ENCODE results near the gene DHODH. TPM values are rescaled to one million over a fixed set of nuclear protein-coding genes. Genes with fewer than 3 reads are reported as not detected.
"Not testable (repeated sequence)": the region's sequence is repeated elsewhere in the genome, so short reads cannot be mapped to it uniquely, and the experiment has no call there.

The DHODH gene
- 10 to 100 TPM; 31.1 to 31.8 TPM for total RNA-seq

DNA sequence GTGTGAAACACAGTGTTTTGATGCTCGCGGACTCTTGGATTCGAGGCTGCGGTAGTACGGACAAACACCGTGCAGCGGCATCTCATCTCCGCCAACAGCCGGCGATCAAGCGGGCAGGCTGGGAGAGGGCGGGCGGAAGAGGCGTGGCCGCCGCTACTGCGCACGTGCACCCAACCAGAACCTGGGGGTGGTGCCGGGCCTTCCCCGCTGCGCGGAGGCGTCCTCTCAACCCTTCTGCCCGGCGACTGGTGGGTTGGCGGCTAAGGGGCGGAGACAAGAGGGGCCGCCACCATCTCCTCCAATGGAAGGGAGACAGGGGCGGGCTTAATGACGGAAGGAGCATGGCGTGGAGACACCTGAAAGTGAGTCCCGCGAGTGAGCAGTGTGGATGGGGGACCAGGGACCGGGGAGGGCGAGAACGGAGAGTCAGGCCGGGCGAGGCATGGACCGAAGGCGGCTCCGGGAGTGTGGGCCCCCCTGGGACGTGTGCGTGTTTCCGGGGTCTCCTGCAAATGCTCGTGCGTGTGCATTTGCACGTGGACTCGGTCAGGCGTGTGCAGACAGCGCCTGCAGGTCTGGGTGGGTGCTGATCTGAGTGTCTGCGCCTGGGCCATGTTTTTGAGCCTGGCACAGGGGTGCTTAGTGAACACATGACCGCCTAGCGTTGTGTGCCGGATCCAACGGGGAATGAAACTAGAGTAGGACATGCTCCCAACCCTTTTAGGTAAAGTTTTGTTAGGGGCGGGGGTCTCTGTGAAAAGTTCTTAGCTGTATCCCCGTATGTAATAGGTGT lies at the start of gene DHODH:
TSS of gene DHODH (plus strand) at position 321 of the 793 bp plus-strand sequence. CDS start at position 342, 21 bp downstream.
- ChIA-PET POLR2A (no interaction called here), CTCF (no interaction called here)

DNA sequence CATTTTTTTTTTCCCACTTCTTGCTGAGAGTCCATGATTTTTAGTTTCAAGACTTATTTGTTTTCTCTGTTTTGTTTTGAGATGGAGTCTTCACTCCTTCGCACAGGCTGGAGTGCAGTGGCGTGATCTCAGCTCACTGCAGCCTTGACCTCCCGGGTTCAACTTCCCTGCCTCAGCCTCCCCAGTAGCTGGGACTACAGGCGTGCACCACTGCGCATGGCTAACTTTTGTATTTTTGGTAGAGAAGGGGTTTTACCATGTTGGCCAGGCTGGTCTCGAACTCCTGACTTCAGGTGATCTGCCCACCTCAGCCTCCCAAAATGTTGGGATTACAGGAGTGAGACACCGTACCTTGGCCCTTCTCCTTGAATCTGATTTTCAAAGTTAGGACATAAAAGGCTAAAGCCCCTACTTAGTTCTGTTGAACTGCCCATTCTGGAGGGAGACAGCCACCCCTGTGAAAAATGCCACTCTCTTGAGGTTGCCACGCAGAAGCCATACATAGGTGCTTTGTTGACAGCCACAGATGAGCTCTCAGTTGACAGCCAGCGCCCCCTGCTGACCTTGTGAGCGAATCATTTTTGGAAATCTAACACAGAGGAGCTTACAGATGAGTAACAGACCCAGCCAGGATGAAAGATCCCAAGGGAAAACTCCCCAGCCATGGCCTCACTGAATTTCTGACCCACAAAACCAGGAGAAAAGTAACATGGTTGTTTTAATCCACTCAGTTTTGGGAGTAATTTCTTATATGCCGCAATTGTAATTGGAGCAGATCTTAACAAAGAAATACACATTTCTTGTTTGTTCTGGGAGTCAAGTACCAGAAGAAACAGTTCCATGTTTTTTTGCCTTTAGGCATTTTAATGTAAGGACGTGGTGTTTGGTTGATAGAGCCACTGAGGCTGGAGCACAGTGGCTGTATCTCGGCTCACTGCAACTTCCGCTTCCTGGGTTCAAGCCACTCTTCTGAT lies 47.2 kb upstream of the DHODH start:
- ChIA-PET POLR2A (no interaction called here), CTCF (interaction anchor here (0.6 to 1.7 kb wide), 19 partner anchors 9 to 350 kb away, joined by 3 to 10 read pairs (median 3); partner anchors contain the start of gene ZNF821)

DNA sequence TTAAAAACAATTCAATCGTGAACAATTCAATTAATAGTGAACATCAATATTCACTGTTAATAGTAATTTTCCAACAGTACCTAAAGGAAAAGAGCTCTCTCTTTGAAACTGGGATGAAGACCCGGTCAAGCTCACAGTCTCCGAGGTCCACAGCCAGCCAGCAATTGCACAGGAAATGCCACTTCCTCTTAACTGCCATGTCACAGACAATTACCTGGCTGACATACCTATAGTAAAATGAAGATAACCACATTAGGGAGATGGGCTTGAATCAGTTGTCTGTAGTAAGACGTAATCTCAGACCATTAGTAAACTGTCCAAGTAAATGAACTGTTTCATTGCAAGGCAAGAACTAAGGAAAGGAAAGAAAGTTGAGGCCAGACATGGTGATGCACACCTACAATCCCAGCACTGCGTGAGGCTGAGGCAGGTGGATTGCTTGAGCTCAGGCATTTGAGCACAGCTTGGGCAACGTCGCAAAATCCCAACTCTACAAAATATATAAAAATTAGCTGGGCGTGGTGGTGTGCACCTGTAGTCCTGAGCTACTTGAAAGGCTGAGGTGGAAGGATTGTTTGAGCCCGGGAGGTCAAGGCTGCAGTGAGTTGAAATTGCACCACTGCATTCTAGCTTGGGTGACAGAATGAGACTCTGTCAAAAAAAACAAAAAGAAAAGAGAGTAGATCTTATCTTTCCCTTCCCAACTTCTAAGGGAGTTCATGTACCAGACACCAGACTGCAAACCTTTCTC lies 45.2 kb upstream of the DHODH start:
- ChIA-PET CTCF (no interaction called here), POLR2A (no interaction called here)

DNA sequence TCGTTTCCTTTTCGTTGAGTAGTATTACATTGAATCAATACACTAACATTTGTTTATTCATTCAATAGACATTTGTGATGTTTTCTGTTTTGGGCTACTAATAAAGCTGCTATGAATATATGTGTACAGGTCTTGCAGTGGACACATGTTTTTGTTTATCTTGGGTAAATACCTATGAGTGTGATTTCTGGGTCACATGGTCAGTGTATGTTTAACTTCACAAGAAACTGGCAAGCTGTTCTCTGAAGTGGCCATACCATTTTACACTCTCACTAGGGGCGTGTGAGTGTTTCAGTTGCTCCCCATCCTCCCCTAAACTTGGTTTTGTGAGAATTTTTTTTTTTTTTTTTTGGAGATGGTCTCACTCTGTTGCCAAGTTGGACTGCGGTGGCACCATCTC lies 43.3 kb upstream of the DHODH start:
- ChIA-PET CTCF (interaction anchor here (0.7 kb wide), 1 partner anchor 79 kb away, joined by 6 read pairs; no protein-coding TSS in a partner anchor), POLR2A (no interaction called here)

DNA sequence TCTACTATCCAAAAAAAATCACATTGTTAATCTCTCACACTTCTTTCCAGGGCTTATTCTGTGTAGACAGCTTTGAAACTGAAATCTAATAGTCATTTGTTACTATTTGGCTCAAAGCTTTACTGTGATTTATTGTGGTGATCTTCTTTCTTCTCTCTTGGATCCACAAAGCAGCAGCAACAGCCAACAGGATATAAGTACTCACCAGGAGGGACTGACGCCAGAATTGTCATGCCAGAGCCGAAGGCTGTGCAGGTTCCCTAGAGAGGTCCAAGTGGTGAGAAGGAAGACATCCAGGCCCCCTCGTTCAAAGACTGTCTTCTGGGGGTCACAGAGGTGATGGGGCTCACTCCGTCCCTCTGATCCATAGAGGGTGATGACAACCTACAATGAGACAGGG lies 41.6 kb upstream of the DHODH start:
- ChIA-PET CTCF (interaction anchor here (0.8 kb wide), 1 partner anchor 59 kb away, joined by 3 read pairs; no protein-coding TSS in a partner anchor), POLR2A (no interaction called here)

DNA sequence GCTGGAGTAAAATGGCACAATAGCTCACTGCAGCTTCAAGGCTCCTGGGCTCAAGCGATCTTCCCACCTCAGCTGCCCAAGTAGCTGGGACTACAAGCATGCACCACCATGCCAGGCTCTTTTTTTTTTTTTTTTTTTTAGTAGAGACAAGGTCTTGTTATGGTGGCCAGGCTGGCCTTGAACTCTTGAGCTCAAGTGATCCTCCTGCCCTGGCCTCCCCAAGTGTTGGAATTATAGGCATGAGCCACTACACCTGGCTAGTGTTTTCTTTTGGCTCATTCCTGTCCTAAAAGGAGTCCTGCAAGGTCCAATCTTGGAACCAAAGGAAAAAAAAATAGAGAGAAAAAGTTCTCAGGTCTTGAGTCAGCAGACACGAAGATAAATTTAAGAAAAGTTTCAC lies 39.2 kb upstream of the DHODH start:
- CTCF ChIA-PET: no interaction called here
- POLR2A ChIA-PET: no interaction called here

DNA sequence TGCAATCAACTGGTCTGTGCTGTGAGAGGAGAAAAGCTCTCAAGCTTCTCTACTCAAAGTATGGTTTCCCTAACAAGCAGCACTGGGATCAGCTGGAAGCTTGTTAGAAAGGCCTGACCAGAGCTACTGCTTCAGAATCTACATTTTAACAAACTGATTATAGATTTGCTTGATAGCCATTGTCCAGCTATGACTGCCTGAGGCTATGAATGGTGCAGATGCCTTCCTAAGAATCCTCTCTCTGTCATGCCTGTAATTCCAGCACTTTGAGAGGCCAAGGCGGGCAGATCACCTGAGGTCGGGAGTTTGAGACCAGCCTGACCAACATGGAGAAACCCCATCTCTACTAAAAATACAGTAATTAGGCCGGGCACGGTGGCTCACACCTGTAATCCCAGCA lies 37.0 kb upstream of the DHODH start:
- ChIA-PET CTCF (interaction anchor here (1.9 kb wide), 1 partner anchor 10 kb away, joined by 5 read pairs; no protein-coding TSS in a partner anchor), POLR2A (no interaction called here)

DNA sequence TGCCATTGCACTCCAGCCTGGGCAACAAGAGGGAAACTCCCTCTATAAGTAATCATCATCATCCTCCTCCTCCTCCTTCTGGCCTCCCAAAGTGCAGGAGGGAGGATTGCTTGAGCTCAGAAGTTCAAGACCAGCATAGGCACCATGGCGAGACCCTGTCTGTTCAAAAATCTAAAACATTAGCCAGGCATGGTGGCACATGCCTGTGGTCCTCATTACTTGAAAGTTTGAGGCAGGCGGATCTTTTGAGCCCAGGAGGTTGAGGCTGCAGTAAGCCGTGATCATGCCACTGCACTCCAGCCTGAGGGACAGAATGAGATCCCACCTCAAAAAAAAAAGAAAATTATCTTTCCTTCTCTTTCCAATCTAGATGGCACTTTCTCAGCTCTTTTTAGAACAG lies 36.2 kb upstream of the DHODH start:
- POLR2A ChIA-PET: interaction anchor here (0.6 kb wide), 1 partner anchor 45 kb away, joined by 8 read pairs; no protein-coding TSS in a partner anchor
- CTCF ChIA-PET: interaction anchor here (2.0 kb wide), 1 partner anchor 11 kb away, joined by 5 read pairs; no protein-coding TSS in a partner anchor

DNA sequence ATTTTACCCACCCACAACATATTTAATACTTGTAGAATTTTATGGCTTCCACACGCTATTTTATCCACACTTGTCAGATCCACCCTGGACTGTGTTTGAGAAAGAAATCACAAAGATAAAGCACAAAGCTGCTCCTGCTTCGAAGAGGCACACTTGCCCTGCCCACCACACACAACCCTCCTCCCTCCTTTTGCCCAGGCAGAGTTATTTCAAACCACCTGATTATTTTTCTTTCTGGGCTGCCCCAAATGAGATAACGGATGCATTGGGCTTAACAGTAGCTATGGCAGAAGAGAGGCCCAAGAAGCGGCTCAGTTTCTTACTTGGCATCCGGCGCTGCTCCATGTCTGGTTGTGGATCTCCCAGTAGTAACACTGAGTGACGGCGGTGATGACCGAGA lies 35.5 kb upstream of the DHODH start:
- POLR2A ChIA-PET: interaction anchor here (0.6 kb wide), 1 partner anchor 45 kb away, joined by 8 read pairs; no protein-coding TSS in a partner anchor
- CTCF ChIA-PET: interaction anchor here (2.0 kb wide), 1 partner anchor 11 kb away, joined by 5 read pairs; no protein-coding TSS in a partner anchor

DNA sequence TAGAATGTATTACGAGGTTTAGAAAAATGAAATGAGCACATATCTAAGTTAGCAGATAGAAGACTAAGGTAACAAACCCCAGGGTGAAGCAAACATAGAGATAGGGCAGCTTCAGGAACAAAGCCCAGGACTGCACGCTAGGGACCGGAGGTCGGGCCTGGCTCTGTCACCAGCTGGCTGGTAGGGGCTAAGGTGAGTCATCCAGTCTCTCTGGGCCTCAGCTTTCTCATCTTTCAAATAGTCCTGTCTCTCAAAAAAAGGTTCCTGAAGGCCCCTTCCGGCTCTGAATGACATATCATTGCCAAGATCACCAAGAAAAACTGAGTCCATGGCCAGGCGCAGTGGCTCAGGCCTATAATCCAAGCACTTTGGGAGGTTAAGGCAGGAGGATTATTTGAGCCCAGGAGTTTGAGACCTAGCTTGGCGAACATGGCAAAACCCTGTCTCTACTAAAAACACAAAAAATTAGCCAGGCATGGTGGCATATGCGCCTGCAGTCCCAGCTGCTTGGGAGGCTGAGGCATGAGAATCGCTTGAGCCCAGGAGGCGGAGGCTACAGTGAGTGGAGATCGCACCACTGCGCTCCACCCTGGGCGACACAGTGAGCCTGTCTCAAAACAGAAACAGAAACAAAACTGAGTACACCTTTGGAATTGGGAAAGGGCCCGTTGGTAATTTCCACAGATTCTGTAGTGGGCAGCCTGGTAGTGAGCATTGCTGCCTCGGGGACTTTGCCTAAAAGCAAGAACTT lies 34.3 kb upstream of the DHODH start:
- ChIA-PET POLR2A (no interaction called here), CTCF (interaction anchor here (2.0 kb wide), 1 partner anchor 13 kb away, joined by 5 read pairs; no protein-coding TSS in a partner anchor)

DNA sequence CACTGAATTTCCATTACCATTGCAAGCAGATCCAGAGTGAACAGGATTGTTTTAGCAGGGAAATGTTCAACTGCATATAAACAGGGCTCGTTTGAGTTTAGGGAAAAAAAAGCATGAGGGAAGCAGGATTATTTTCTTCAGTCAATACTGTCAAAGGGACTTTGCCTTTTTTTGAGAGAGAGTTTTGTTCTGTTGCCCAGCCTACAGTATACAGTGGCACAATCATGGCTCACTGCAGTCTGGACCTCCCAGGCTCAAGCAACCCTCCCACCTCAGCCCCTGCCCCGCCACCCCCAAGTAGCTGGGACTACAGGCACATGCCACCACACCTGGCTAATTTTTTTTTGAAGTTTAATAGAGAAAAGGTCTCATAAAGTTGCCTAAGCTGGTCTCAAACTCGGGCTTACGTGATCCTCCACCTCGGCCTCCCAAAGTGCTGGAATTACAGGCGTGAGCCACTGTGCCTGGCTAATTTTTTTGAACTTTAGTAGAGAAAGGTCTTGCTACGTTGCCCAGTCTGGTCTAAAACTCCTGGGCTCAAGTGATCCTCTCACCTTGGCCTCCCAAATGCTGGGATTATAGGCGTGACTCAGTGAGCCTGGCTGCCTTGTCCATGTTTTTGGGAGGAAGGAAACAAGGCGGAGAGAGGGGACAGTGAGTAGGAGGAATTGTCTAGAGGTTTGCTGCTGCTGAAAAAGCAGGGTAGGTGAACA lies 23.1 kb upstream of the DHODH start:
- ChIA-PET POLR2A (no interaction called here), CTCF (no interaction called here)

DNA sequence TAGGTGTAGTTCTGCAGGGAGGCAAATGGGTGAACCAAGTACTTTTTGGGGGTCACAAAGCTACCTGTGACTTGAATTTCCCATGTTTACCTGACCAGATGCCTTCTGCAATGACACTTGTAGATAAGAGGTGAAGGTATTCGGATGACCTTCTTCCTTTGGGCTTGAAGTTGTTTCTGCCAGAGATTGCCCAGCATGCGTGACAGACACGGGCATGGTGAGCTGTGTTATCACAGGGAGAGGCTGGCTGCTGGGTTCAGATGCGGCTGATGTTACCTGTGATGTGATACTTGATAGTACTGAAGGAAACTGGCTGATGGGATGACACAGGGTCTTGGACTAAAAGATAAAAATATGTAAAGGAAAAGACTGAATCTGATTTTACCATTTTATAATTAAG lies 22.4 kb upstream of the DHODH start:
- CTCF ChIA-PET: no interaction called here
- POLR2A ChIA-PET: no interaction called here

DNA sequence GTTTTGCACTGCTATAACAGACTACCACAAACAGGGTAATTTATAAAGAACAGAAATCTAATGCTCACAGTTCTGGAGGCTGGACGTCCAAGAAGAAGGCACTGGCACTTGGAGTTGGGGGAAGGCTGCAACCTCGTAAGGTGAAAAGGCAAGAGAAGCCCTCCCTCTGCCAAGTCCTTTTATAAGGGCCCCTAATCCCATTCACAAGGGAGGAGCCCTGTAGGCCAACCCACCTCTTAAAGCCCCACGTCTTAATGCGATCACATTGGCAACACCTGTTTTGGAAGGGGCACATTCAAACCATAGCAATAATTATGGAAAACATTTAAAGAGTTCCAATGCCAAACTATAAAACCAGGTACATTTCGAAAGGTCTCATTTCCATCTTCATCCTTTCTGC lies 13.5 kb upstream of the DHODH start:
- CTCF ChIA-PET: no interaction called here
- POLR2A ChIA-PET: no interaction called here

DNA sequence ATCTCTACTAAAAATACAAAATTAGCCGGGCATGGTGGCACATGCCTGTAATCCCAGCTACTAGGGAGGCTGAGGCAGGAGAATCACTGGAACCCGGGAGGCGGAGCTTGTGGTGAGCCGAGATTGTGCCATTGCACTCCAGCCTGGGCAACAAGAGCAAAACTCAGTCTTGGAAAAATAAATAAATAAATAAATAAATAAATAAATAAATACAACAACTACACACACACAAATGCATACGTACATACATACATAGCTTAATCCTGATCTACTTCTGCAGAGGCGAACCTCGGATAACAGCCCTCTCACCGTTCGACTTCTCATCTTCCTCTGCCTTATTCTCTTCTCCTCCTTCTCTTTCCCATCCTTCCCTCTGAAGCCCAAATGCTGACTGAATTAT lies 11.0 kb upstream of the DHODH start:
- CTCF ChIA-PET, POLR2A ChIA-PET: not testable (repeated sequence)

DNA sequence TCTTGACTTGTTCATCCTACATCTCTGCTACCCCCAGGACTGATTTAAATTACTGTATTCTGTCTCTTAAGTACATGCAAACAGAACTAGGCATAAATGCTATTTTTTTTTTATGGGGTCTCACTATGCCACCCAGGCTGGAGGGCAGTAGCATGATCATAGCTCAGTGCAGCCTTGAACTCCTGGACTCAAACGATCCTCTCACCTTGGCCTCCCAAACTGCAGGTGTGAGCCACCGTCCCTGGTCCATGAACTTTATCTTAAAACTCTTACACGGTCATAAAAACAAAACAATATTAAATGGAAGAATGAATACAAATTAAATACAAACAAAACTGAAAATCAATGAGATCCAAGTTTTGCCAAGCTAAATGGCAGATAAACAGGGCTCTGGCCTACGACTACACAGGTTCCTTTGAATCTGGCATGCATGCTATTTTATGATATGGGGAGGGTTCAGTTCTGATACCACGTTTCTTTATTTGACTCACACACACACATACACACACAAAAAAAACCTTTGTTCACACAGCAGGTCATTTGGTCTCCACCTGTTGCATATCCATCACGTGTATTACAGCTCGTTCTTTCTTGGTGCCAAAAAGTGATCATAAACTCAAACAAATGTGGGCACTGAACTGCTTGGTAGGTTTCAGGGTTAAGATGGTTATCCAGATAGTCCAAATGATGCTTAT lies 7.2 kb upstream of the DHODH start:
- CTCF ChIA-PET: interaction anchor here (0.6 kb wide), 1 partner anchor 179 kb away, joined by 4 read pairs; no protein-coding TSS in a partner anchor
- POLR2A ChIA-PET: no interaction called here

DNA sequence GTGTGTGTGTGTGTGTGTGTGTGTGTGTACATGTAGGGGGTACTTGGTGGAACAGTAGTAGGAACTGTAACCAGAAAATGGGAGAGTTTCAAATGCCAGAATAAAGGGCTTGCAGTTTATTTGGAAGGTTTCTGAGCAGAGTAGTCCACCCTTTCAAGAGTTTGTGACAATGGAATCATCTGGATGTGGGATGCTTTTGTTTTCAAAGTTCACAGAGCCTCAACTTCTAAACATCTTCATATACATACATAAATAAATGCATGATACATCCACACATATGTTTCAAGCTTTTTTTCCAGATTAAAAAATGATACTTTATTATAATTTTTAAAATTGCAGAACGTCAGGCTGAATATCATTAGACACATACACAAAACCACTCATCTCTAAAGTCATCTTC lies 5.9 kb upstream of the DHODH start:
- ChIA-PET CTCF (no interaction called here), POLR2A (no interaction called here)

DNA sequence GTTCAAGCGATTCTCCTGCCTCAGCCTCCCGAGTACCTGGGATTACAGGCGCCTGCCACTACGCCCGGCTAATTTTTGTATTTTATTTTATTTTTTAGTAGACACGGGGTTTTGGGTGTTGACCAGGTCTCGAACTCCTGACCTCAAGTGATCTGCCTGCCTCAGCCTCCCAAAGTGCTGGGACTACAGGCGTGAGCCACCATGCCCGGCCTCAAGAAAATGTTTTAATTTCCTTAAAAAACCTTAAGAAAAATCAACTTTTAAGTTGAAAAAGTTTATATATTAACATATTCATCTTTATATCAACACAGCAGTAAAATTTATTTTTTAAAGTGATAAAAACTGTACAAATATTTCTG lies 500 bp upstream of the DHODH start:
- POLR2A ChIA-PET, CTCF ChIA-PET: not testable (repeated sequence)

DNA sequence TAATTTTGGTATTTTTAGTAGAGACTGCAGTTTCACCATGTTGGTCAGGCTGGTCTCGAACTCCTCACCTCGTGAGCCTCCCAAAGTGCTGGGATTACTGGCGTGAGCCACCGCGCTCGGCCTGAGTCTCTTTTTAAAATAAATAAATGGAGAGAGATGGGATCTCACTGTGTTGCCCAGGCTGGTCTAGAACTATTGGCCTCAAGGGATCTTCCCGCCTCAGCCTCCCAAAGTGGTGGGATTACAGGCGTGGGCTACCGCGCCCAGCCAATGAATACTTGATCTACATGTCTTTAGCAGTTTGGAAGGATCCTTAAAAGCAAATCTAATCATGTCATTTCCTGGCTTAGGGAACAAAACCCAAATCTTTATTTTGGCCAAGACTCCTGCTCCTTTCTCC lies 1.2 kb downstream of the DHODH start:
- POLR2A ChIA-PET: no interaction called here
- CTCF ChIA-PET: no interaction called here

All from activated CD8-positive, alpha-beta memory T cell treated with anti-CD3 and anti-CD28 coated beads for 36 hours (primary cell).